ENCODE results near the gene BAG3.
"Not testable (repeated sequence)": the region's sequence is repeated elsewhere in the genome, so short reads cannot be mapped to it uniquely, and the experiment has no call there.

The BAG3 gene

DNA sequence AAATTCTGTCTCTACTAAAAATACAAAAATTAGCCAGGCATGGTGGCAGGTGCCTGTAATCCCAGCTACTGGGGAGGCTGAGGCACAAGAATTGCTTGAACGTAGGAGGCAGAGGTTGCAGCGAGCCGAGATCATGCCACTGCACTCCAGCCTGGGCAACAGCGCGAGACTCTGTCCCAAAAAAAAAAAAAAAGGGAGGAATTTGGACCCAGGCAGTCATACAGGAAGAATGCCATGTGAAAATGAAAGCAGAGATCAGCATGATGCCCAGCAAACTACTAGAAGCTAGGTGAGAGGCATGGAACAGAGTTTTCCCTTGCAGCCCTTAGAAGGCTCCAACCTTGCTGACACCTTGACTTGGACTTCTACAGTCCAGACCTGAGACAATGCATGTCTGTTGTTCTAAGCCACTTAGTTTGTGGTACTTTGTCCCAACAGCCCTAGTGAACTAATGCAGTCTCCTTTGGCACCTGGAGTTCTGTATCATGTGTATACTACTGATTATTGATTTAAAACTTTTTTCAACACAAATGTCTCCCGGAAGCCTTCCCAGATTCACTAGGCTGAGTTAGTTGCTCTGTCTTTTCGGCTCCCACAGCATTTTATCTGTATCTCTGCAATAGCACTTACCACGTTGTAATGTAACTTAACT is 10.2 kb upstream of the BAG3 start:
- no peak for DNase-seq (ENCODE audit: low spot score)

DNA sequence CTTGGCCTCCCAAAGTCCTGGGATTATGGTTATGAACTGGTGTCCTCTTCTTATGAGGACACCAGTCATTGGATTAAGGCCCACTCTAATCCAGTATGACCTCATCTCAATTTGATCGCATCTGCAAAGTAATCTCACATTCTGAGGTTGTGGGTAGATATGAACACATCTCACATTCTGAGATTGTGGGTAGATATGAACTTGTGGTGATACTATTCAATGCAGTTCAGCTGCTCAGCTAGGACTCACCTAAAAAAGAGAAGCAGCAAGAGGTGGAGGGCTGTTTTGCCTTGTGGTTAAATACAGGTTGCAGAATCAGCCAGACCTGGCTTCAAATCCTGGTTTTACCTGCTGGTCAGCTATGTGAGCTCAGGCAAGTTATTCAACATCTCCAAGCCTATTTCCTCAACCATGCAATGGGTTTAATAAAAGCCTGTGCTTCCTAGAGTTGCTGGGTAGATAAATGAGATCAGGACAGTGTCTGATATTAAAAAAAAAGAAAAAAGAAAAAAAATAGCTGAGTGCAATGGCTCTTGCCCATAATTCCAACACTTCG is 8.5 kb upstream of the BAG3 start:
- no peak for DNase-seq (ENCODE audit: low spot score)

DNA sequence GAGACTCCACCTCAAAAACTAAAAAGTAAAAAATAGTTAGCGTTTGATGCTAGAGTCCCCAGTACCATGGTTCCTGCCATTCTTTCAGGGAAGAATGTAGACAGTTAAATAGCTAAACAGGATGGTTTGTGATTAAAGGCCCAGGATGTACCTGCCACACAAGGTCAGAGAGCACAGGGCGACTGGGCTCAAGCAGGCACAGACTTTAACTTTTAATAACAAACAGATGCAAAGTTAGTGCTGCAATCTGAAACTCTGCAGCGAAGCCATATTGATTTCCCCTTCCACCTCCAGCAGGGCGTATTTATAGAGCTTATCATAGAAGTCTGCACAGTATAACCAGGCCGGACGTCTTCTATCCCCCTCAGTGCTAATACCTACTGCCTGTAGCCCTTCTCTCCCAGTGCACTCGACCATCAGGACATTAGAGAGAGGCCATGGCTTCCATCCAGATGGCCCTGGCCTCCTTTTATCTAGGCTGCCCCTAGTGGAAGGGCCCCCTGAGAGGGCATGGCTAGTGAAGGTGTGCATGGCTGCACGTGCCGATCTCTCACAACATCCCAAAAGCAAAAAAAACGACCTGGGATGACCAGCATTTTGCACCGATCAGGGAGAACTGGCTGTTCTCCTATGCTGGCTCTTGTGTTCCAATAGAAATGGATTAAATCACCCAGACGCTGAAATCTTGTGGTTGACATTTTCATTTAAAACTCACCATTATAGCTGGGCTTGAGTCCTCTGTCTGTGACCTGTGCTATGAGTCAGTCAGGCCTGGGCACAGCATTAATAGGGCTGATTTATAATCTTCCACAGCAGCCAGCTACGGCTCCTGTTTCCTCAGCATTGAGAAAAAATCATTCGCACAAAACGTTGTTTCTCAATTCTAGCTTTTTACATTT is 7.6 kb upstream of the BAG3 start:
- no peak for DNase-seq (ENCODE audit: low spot score)

GRCh38 chr10:119644205-119644814 is 6.9 kb upstream of the BAG3 start:
- DNase-seq (ENCODE audit: low spot score): peak; percentile 61

DNA sequence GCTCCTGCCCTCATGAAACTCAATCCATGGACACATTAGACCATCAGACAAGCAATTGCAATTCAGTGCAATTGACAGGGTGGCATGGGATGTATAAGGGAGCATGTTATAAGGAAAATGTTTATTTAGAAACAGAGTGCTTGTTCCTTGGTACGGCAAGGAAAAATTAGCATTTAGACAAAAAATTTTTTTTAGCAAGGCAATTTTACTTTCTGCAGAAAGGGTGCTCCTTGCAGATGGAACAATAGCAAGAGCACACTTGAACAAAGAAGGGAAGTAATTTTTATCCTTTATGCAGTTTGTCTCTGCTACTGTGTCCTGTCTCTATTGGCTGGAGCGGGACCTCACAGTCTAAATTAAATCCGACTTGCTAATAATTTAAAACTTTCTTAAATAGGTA is 6.2 kb upstream of the BAG3 start:
- DNase-seq (ENCODE audit: low spot score): no peak

- no peak for DNase-seq (ENCODE audit: low spot score)
These were observed 1.1 kb upstream of the BAG3 start for GRCh38 chr10:119650062-119650461.

GRCh38 chr10:119651514-119652360 is 557 bp downstream of the BAG3 start:
- DNase-seq (ENCODE audit: low spot score): no peak

DNA sequence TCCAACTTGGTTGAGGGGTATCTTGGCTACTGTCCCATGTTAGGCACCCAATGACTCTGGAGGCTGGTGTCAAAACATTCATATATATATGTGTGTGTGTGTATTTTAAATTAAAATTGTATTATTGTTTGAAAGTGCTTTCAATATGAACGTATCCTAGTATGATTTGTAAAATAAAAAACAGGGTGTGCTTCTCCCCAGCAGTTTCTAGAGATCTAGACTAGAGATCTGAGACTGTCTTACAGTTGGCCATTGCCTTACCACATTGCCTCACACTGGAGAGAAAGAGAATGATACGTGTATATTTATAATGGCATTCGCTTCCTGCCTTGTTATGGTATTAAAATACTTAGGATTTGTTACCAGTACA is 1.2 kb downstream of the BAG3 start:
- no peak for DNase-seq (ENCODE audit: low spot score)

DNA sequence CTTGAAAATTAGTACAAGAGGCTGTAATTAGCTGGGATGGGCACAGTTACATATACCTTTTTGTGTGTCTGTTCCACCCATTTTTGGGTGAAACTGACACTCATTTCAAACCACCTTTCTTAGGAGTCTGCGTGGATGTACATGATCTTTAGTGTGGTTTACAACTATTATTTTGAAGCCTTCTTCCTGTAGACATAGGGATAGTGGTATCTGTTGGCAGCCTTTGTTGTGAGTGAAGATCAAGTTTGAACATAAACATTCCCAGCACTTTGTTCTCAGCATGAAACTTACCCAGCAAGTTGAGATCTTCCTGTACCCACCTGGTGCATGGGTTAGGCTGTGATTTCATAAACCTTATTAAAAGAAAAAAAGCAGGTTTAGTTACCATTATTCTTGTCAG is 2.0 kb downstream of the BAG3 start:
- no peak for DNase-seq (ENCODE audit: low spot score)

GRCh38 chr10:119653916-119654315 is 2.7 kb downstream of the BAG3 start:
- DNase-seq (ENCODE audit: low spot score): no peak

- DNase-seq (ENCODE audit: low spot score): no peak
These were observed 3.4 kb downstream of the BAG3 start for GRCh38 chr10:119654540-119654939.

- DNase-seq (ENCODE audit: low spot score): no peak
These were observed 4.4 kb downstream of the BAG3 start for GRCh38 chr10:119655566-119656001.

DNA sequence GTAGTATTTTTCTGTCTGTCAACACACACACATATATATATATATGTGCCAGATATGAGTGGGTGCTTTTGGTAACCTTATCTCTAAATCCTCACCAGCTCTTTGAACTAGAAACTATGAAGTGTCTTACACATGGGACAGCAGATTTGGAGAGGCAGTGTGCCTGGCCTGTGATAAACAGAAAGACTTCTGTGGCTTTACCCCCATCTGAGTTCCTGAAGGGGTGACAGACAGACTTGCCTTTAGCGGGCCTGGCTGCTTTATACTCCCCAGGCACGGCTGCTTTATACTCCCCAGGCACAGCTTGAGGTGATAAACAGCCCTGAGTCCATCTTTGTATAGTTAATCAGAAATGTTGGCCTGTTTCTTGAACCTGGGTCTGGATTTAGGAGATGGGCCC is 5.6 kb downstream of the BAG3 start:
- no peak for DNase-seq (ENCODE audit: low spot score)

DNA sequence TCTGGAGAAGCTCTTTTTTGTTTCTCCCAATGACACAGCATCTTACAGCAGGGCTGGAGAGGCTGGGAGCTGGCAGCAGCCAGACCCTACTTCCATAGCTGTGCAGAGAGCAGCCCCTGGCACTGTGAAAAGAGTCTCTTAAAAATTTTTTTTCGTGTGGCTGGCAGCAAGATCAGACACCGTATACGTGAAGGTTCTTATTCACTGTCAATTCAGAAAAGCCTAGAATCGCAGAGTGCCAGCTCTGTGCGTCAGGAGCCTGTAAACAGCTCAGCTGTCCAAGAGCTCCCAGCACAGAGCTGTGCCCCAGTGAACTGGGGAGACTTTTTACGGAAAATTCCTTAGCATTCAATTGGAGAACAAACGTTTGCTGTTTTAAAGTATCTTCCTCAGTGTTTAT is 6.5 kb downstream of the BAG3 start:
- peak; percentile 65 for DNase-seq (ENCODE audit: low spot score)

- no peak for DNase-seq (ENCODE audit: low spot score)
These were observed 7.1 kb downstream of the BAG3 start for GRCh38 chr10:119658274-119658673.

GRCh38 chr10:119659951-119660350 is 8.8 kb downstream of the BAG3 start:
- no peak for DNase-seq (ENCODE audit: low spot score)

GRCh38 chr10:119662076-119662605 is 11.0 kb downstream of the BAG3 start:
- DNase-seq (ENCODE audit: low spot score): not testable (repeated sequence)

- DNase-seq (ENCODE audit: low spot score): no peak
These were observed 12.9 kb downstream of the BAG3 start for GRCh38 chr10:119663866-119664698.

DNA sequence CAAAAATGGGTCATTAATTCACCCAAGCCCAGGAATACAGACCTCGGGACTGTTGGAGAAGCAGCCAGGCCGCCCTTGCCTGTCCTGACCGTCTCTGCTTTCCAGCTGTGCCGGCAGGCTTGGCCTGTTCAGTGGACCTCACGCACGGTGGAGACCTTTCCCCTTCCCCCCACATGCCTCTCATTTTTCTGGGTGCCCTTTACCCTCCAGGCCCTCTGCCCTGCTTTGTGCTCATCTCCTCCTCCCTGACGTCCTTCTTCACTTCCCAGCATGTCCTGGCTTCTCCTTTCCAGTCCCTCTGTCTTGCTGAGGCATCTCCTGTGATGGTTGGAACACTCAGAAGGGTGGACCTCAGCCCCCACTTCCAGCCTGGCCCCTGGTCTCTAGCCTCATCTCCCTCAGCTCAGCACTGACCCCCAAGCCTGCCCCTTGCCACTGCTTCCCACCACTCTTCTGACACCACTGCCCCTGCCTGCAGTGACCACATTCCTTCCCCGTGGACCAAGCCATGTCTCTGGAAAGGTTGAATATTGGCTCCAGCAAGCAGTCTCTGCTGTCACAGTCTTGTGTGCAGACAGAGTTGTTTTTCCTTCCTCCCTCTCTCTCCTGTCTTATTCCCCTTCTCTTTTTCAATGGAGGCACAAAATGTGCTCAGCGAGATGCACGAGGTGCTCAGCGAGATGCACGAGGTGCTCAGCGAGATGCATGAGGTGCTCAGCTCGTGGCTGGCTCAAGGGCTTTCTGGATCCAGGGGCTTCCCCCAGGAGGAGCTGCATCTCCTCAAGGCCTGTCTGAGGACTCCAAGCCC is 14.9 kb downstream of the BAG3 start:
- no peak for DNase-seq (ENCODE audit: low spot score)

GRCh38 chr10:119666709-119667004 is 15.5 kb downstream of the BAG3 start:
- DNase-seq (ENCODE audit: low spot score): no peak

Data from putamen (tissue), 1 donor.